ENCODE results near the gene NUMB. TPM values are rescaled to one million over a fixed set of nuclear protein-coding genes. Genes with fewer than 3 reads are reported as not detected.

The NUMB gene
- total and polyA plus RNA-seq, 2 of the 13 experiments (the other 11 are each of a cell fraction or from before 2014, with no cell fraction given) = 20.3 to 71.1 TPM

DNA sequence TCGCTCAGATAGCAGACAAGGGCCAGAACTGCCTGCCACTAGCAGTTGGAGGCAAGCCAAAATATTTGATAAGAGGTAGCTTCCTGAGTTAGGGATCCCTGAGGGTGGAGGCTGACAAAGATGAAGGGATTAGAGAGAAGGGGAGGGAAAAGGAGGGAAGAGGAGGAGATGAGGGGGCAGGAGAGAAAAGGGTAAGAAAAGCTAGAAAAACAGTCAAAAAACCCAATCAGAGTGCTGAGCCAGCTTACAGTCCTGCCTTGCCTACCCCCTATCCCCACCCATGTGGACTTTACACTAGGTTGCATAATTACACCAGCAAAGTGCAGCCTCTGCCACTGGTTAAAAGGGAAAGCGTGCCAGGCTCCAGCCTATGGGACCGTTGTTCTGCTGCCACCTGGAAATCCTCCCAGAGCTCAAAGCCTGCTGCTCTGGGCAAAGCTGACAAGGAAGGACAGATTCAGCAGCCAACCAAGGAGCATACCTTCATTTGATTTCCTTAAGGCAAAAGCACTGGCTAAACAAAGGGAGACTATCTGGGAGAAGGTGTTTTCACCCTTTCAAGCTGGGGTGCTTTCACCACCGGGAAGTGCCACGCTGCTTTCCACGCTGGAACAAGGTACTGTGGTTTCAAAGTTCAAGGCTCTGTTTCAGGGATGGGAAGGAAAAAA lies 3.8 kb upstream of the NUMB start (continued):
- TF ChIP-seq STAT5B (CRISPR knock-in tag; IDR thresholded peaks at IDR 0.05) = no peak
- TF ChIP-seq ZNF331 (CRISPR knock-in tag; IDR thresholded peaks at IDR 0.05) = peak; percentile 69
- TF ChIP-seq ZNF564 (CRISPR knock-in tag; IDR thresholded peaks at IDR 0.05) = 0 out of 2 replicates have a peak, but pooled peaks have one; percentile 69
- no peak for TF ChIP-seq ADNP (CRISPR knock-in tag; IDR thresholded peaks at IDR 0.05)
- TF ChIP-seq ZNF367 (CRISPR knock-in tag; IDR thresholded peaks at IDR 0.05; ENCODE audit: borderline replicate concordance) = no peak
- TF ChIP-seq, protein P1, sequence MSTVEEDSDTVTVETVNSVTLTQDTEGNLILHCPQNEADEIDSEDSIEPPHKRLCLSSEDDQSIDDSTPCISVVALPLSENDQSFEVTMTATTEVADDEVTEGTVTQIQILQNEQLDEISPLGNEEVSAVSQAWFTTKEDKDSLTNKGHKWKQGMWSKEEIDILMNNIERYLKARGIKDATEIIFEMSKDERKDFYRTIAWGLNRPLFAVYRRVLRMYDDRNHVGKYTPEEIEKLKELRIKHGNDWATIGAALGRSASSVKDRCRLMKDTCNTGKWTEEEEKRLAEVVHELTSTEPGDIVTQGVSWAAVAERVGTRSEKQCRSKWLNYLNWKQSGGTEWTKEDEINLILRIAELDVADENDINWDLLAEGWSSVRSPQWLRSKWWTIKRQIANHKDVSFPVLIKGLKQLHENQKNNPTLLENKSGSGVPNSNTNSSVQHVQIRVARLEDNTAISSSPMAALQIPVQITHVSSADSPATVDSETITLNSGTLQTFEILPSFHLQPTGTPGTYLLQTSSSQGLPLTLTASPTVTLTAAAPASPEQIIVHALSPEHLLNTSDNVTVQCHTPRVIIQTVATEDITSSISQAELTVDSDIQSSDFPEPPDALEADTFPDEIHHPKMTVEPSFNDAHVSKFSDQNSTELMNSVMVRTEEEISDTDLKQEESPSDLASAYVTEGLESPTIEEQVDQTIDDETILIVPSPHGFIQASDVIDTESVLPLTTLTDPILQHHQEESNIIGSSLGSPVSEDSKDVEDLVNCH (CRISPR knock-in tag; IDR thresholded peaks at IDR 0.05) = no peak
- TF ChIP-seq, protein P2, sequence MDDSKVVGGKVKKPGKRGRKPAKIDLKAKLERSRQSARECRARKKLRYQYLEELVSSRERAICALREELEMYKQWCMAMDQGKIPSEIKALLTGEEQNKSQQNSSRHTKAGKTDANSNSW (CRISPR knock-in tag; IDR thresholded peaks at IDR 0.05; ENCODE audit: borderline replicate concordance) = no peak
- no peak for TF ChIP-seq MTA3 (CRISPR knock-in tag; IDR thresholded peaks at IDR 0.05)
- TF ChIP-seq EED (CRISPR knock-in tag; IDR thresholded peaks at IDR 0.05) = no peak
- TF ChIP-seq MTA1 (CRISPR knock-in tag; IDR thresholded peaks at IDR 0.05; ENCODE audit: borderline replicate concordance) = peak; percentile 83; the same call in 1 of the 2 replicates
- TF ChIP-seq CHCHD3 (CRISPR knock-in tag; IDR thresholded peaks at IDR 0.05) = 0 out of 2 replicates have a peak, but pooled peaks have one; percentile 29
- TF ChIP-seq ZMYM2 (CRISPR knock-in tag; IDR thresholded peaks at IDR 0.05) = peak; percentile 75; the same call in 1 of the 2 replicates
- TF ChIP-seq, protein P3, sequence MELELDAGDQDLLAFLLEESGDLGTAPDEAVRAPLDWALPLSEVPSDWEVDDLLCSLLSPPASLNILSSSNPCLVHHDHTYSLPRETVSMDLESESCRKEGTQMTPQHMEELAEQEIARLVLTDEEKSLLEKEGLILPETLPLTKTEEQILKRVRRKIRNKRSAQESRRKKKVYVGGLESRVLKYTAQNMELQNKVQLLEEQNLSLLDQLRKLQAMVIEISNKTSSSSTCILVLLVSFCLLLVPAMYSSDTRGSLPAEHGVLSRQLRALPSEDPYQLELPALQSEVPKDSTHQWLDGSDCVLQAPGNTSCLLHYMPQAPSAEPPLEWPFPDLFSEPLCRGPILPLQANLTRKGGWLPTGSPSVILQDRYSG (CRISPR knock-in tag; IDR thresholded peaks at IDR 0.05) = no peak
- TF ChIP-seq HNF4A (CRISPR knock-in tag; IDR thresholded peaks at IDR 0.05) = peak; percentile 98
- peak; percentile 63; the same call in 1 of the 2 replicates for TF ChIP-seq ZNF317 (CRISPR knock-in tag; IDR thresholded peaks at IDR 0.05)
- TF ChIP-seq ZNF24 (IDR thresholded peaks at IDR 0.05) = no peak
- TF ChIP-seq RFXAP (CRISPR knock-in tag; IDR thresholded peaks at IDR 0.05; ENCODE audit: borderline replicate concordance) = peak; percentile 93
- TF ChIP-seq ZNF790 (CRISPR knock-in tag; IDR thresholded peaks at IDR 0.05; ENCODE audit: borderline replicate concordance) = peak; percentile 79; the same call in 1 of the 2 replicates
- TF ChIP-seq ZNF225 (CRISPR knock-in tag; IDR thresholded peaks at IDR 0.05) = no peak; the same call in 1 of the 2 replicates
